Endothelial cell of hepatic sinusoid (primary cell): ENCODE measurements around the gene TPRN.

ENCODE experiments used
- in situ Hi-C: cut with HindIII; loops from 2 replicates; pipeline ENCODE4 v1.10.0; 2017; ENCODE audit warnings: low sequenced_read_pairs

TPRN gene

DNA sequence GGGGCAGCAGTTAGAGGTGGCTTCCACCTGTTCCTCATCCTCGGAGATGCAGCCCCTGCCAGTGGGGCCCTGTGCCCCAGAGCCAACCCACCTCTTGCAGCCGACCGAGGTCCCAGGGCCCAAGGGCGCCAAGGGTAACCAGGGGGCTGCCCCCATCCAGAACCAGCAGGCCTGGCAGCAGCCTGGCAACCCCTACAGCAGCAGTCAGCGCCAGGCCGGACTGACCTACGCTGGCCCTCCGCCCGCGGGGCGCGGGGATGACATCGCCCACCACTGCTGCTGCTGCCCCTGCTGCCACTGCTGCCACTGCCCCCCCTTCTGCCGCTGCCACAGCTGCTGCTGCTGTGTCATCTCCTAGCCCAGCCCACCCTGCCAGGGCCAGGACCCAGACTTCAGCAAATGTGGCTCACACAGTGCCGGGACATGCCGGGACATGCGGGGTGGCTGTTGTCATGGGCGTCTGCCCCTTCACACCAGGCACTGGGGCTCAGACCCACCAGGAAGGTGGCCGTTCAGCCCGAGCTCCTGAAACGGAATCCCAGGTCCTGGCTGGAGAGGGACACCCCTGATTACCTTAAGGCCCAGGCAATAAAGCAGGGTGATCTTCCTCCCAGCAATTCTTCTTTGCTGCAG, 25.3 kb upstream of the TPRN start:
- in situ Hi-C loops = no loop called here

GRCh38 chr9:137224830-137225694, 24.5 kb upstream of the TPRN start, which contains the start of gene CYSRT1:
Gene CYSRT1 (plus strand): TSS chr9:137225174. CDS start chr9:137225622, 448 bp downstream.
- in situ Hi-C loops = loop anchor here (5.0 kb wide), 1 partner anchor 58 kb away; no protein-coding TSS in a partner anchor

- in situ Hi-C loops = loop anchor here (5.0 kb wide), 1 partner anchor 56 kb away; no protein-coding TSS in a partner anchor
Observed at GRCh38 chr9:137223078-137223970, 22.8 kb upstream of the TPRN start.

DNA sequence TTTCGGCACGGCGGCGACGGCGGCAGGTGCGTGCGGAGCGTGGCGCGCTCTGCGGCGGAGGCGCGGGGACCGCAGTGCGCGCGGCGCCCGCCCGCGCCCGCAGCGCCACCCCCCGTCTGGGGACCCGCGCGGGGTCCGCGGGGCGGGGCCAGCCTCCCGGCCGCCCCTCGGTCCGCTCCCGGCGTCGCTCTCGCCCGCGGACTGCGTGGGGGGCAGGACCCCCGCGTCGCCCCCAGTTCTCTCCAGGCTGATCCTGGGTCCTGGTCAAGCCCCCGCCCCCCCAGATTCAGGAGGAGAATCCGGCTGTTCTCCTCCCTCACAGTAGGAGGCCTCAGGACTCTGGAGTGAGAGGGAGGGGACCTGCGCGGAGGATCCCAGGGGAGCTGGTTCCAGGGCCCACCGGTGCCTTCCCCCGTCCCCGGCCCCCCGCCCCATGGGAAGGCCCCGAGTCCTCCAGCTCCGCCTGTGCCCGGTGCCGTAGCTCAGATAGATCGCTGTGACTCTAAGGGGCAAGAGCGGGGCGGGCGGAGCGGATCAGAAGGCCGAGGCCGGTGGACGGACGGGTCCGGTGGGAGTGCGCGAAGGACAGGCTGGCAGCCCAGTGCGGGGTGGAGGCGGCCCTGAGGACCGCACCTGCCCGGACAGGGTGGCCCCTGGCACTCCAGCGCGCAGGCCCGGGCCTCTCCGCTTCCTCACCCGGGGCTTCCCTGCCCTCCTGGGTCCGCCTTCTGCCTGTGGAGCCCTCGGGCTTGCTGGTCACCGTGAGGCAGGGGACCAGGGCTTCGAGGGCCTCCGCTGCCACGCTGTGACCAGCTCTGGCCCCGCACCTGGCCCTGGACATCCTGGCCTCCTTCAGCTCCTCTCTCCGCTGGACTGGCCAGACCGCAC, 21.9 kb upstream of the TPRN start, which contains the start of gene RNF208:
TSS of gene RNF208 (minus strand) at position 51 of the 888 bp plus-strand sequence. CDS start 1,028 bp downstream, outside the sequence.
- in situ Hi-C loops = loop anchor here (5.0 kb wide), 1 partner anchor 55 kb away; no protein-coding TSS in a partner anchor

GRCh38 chr9:137221506-137222111, 21.1 kb upstream of the TPRN start:
- in situ Hi-C loops = loop anchor here (5.0 kb wide), 1 partner anchor 54 kb away; no protein-coding TSS in a partner anchor

DNA sequence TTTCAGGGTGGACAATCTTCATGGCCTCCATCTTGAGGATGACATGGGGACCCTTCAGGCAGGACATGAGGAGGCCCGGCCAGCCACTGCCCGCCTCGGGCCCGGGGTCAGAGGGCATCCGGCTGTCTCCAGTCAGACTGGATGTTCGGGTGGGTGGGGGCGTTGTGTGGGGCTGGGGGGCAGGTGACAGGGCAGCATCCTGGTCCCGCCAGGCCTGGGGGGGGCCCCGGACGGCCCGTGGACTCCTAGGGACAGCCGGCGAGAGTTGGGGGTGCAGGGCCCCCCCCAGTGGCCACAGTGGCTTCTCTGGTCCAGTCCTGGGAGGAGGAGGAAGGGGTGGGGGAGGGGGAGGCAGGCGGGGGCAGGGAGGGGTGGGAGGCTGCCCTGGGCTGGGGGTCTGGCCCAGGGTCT, 20.6 kb upstream of the TPRN start:
- in situ Hi-C loops = loop anchor here (5.0 kb wide), 1 partner anchor 54 kb away; no protein-coding TSS in a partner anchor

GRCh38 chr9:137220317-137221094, 20.0 kb upstream of the TPRN start:
- in situ Hi-C loops = loop anchor here (5.0 kb wide), 1 partner anchor 53 kb away; no protein-coding TSS in a partner anchor

GRCh38 chr9:137219757-137220316, 19.3 kb upstream of the TPRN start:
- in situ Hi-C loops = loop anchor here (5.0 kb wide), 1 partner anchor 53 kb away; no protein-coding TSS in a partner anchor

- in situ Hi-C loops = no loop called here
Observed at GRCh38 chr9:137218754-137219271, 18.3 kb upstream of the TPRN start.

GRCh38 chr9:137218212-137218753, 17.7 kb upstream of the TPRN start:
- in situ Hi-C loops = no loop called here

DNA sequence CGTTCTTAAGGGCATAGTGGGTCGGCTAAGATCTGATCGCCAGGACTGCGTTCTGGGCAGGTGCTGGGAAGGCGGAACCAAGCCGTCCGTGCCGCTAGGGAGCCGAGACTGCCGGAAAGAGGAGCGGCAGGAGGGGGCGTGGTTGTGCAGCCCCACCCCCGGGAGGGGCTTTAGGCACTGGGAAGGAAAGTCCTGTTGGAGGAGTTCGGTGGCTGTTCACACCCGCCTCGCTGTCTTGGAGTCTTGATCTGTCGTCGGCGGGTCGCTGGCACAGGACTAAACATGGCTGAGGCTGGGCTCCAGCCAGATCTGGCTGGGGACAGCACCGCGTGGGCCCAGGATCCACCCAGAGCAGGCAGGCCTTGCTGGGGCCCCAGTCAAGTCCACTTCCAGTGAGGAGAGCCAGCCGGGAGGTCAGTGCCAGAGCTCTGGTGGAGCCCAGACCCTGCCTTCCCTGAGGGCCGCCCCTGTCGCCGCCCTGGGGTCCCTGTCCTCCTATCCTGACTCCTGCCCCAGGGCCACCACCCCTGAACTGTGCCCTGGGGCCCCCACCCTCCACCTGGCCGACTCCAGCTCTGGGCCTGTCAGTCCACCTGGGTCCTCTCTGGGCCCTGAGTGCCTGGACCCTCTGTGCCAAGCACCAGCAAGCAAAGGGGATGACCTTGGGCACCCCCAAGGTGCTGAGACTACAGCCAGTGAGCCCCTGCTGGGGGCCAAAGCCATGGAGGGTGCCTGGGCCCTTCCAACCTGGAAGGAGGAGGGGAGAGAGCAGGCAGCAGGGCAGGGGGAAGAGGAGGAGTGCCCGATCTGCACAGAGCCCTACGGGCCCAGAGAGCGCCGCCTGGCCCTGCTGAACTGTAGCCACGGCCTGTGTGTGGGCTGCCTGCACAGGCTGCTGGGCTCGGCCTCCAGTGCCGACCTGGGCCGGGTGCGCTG, 17.0 kb upstream of the TPRN start:
- in situ Hi-C loops = no loop called here

DNA sequence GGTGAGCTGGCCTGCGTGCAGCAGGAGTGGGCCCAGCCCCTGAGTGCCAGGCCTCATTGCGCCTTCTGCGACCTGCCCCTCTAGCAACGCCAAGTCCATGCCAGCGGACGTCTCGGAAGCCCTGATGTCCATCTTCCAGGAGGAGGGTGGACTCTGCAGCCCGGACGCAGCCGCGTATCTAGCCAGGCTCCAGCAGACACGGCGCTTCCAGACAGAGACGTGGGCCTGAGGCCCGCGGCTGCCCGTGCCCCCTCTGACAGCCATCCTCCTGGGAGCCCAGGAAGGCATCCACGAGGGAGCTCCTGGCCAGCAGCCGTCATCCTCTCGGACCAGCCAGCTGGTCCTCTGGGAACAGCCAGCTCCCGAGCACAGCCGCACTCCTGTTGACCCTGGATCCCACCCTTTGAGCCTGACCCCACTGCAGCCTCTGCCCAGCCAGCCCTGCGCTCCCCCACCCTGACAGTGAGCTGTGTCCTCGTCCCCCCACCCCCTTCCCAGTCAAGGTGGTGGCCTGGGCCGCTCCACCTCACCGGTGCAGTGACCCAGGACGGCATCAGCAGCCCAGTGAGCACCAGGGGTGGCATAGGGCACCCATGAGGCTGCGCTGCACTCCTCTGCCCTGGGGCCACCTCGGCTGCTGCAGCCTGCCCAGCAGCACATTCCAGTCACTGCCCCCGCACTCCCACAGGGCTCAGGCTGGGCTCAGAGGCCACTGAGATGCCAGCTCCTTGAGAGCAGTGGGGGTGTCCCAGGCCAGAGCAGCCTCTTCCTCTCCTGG, 15.8 kb upstream of the TPRN start:
- in situ Hi-C loops = no loop called here

DNA sequence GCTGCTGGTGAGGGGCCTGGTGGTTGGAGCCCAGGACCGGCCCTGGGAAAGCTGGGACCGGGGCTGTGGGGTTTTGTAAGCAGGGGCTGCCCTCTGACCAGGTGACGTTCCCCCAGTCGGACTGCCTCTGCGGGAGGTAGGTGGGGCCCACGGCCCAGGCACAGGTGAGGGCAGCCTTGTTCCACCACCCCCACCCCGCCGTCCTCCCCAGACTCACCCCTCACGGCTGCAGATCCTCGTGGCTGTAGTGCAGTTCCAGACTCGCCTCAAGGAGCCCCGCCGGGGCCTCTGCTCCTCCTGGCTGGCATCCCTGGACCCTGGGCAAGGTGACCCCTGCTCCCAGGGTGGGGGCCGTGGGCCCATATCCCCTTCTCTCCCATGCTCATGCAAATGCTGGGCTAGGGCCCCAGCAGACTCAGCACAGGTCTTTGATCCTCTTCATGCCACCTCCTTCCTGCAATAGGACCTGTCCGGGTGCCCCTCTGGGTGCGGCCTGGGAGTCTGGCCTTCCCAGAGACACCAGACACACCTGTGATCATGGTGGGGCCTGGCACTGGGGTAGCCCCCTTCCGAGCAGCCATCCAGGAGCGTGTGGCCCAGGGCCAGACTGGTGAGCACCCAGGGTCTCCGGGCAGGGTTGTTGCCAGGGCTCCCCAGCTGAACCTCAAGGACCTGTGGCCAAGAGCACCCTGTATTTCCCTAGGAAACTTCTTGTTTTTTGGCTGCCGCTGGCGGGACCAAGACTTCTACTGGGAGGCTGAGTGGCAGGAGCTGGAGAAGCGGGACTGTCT, 14.8 kb upstream of the TPRN start:
- in situ Hi-C loops = no loop called here

DNA sequence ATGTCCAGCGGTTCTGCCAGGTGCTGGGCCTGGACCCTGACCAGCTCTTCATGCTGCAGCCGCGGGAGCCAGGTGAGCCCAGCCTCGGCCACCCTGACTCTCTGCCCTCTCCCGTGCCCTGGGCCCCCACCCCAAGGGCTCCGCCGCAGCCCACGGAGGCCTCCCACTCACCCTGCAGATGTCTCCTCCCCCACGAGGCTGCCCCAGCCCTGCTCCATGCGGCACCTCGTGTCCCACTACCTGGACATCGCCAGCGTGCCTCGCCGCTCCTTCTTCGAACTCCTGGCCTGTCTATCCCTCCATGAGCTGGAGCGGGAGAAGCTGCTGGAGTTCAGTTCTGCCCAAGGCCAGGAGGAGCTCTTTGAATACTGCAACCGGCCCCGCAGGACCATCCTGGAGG, 14.1 kb upstream of the TPRN start:
- in situ Hi-C loops = no loop called here
